DND-41 (cell line): ENCODE results near the gene FBXO39.

Source experiments
- EZH2 ChIP-seq: IDR thresholded peaks from 3 replicates; pipeline ENCODE4 v1.6.1; 2012; ENCODE audit warnings: borderline replicate concordance, low read depth, mild to moderate bottlenecking, moderate library complexity, low read length, inconsistent platforms; ENCODE audit not compliant: severe bottlenecking
- TF ChIP-seq, protein P1 (sequence below): IDR thresholded peaks from 2 replicates; pipeline ENCODE4 v1.5.1; 2012; ENCODE audit warnings: borderline replicate concordance, low read length, moderate library complexity, mild to moderate bottlenecking; ENCODE audit not compliant: poor library complexity, severe bottlenecking; ENCODE audit errors: extremely low read depth

- TF ChIP-seq, protein P1, sequence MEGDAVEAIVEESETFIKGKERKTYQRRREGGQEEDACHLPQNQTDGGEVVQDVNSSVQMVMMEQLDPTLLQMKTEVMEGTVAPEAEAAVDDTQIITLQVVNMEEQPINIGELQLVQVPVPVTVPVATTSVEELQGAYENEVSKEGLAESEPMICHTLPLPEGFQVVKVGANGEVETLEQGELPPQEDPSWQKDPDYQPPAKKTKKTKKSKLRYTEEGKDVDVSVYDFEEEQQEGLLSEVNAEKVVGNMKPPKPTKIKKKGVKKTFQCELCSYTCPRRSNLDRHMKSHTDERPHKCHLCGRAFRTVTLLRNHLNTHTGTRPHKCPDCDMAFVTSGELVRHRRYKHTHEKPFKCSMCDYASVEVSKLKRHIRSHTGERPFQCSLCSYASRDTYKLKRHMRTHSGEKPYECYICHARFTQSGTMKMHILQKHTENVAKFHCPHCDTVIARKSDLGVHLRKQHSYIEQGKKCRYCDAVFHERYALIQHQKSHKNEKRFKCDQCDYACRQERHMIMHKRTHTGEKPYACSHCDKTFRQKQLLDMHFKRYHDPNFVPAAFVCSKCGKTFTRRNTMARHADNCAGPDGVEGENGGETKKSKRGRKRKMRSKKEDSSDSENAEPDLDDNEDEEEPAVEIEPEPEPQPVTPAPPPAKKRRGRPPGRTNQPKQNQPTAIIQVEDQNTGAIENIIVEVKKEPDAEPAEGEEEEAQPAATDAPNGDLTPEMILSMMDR: no peak
- TF ChIP-seq EZH2: no peak
Observed at GRCh38 chr17:6775871-6776405, at the start of gene FBXO39.
